ENCODE data around the gene WNT2B.
A peak's percentile ranks its signal among the peaks of the same experiment; 100 is the strongest.

Gene WNT2B

DNA sequence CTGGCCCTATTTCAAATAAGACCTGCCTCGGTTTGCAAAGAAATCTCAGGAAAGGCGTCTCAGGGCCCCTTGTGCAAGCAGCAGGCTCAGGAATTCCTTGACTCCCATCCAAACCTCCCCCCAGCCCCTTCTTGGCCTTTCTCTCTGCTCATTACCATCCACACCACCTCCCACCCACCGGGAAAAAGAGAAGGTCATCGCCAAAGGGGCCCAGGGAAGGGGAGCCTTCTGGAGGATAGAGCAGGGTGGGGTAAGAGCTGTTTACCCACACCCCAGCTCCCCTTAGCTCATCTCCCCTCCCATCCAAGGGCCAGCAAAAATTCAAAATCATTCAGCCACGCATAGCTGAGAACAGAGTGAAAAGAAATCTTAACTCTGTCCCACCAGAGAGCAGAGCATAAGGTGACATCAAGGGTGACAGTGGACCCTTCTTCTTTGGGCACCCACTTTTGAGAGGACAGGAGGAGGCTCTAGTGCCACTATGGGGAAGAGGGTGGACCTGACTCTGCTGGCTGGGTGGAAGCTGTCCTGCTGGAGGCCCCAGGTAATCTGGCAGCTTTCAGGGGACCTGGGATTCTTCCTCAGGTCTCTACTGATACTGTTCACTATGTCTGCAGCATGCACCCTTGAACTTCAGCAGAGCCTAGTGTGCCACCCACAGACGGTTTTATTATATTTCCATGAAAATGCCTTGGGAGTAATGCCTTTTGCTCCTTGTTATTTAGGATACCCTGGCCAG lies 3.9 kb upstream of the WNT2B start:
- DNase-seq (ENCODE audit: low spot score): no peak

DNA sequence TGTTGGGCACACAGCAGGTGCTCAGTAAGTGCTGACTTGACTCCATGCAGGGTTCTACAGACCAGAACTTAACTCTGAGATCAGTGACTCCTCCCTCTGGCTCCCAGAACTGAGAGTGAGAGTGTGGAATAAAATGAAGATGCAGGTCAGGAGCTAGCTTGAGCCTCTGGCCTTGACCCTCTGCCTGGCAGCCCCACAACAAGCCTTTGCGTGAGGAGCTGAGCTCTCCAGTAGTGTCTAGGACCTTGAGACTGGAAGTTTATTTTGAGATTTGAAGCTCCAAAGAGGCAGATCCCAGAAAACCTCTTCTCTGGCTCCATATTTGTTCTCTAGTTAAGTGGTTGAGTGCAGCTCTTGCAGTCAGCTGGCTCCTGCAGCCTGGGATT lies 3.4 kb upstream of the WNT2B start:
- DNase-seq (ENCODE audit: low spot score): no peak

DNA sequence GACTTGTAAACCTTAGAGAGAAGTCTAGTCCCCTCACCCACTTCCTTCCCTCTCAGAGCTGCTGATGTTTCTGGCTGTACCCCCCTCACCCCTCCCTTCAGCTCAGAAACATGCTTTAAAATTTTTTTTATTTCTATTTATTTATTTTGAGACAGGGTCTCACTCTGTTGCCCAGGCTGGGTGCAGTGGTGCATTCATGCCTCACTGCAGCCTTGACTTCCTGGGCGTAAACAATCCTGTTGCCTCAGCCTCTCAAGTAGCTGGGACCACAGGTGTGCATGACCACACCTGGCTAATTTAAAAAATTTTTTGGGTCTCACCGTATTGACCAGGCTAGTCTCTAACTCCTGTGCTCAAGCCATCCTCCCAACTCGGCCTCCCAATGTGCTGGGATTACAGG lies 2.9 kb upstream of the WNT2B start:
- no peak for DNase-seq (ENCODE audit: low spot score)

DNA sequence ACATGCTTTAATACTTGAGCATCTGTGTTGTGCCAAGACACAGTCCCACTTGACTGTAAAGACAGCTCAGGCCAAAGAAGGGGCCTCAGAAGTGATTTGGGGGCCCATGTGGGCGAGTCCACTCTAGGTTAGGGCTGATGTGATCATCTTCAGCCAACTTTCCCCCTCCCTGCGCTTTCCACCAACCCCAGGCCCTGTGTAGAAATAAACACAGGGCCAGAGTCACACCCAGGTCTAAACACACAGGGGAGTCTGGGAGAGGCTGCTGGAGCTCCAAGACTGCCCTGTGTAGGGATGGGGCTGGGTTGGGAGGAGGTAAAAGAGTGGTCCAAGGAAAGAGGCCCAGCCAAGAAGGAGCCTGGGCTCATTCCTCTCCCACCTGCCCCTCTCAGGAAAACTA lies 2.5 kb upstream of the WNT2B start:
- DNase-seq (ENCODE audit: low spot score): no peak

DNA sequence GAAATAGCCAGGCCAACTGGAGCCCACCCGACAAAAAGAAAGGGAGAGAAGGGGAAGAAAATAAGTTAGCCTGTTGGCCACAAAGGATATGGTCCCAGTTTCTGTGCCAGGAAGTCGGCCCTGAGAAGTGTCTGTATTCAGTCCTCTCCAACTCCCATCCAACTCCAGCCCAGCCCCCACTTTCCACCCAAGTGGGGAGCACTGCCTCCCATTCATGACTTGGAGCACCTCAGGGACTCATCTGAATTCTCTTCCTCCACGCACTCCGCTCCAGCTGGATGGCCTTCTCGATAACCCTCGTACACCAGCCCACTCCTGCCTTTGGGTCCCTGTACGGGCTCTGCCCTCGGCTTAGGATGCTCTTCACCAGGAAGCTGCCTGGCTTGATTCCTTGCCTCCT lies 2.0 kb upstream of the WNT2B start:
- DNase-seq (ENCODE audit: low spot score): no peak

DNA sequence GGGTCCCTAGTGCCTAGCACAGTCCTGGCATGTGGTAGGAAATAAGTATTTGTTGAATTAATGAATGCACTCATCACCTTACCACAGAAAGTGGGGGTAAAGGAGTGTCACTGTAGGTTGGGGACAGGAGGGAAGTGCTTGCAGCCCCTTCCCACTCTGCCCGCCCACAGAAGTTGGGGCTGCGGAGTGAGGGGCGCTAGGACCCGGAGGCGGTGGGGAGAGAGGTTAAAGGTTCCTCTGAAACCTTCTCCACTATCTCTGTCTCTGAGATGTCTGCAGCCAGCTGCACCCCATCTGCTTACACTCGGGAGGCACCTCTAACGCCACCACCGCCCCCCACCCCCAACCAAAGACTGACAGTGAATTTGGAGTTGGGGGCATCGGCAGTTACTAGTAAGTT lies 1.4 kb upstream of the WNT2B start:
- DNase-seq (ENCODE audit: low spot score): no peak

DNA sequence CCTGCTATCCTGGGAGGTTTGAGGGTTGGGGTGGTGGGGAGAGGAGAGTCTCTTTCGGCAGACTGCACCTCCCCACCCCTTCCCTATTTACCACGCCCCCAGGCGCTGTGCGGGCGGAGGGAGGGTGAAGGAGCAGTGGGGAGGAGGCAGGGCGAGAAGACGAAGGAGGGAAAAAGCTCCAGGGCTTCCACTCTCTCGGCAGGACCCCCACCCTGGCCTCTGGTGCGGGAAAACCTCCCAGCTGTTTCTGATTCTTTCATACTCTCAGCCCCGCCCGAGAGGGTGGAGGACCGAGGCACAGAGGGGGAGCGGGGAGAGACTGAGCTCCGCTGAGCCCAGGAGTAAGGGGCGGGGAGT lies 866 bp upstream of the WNT2B start:
- DNase-seq (ENCODE audit: low spot score): peak; percentile 71

DNA sequence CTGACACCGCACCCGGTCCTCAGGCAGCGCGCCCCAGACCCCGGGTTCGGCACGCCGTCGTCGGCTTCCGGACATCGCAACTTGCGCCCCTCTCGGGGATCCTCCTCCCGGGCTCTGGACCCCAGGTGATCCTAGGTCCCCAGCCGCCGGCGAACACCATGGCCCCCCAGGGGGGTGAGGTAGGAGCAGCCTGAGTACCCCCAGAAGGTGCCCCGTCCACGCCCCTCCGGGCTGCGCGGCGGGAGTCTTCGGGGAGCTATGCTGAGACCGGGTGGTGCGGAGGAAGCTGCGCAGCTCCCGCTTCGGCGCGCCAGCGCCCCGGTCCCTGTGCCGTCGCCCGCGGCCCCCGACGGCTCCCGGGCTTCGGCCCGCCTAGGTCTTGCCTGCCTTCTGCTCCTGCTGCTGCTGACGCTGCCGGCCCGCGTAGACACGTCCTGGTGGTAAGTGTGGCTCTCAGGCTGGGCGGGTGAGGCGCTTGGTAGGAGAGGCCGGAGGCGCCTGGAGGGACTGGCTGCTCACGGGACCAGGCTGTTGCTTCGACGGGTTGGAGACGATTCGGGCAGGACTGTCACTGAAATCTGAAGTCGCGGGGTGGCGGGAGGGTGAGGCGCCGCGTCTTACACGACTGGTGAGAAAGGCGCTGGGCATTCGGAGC lies 367 bp downstream of the WNT2B start:
- peak; percentile 68 for DNase-seq (ENCODE audit: low spot score)

DNA sequence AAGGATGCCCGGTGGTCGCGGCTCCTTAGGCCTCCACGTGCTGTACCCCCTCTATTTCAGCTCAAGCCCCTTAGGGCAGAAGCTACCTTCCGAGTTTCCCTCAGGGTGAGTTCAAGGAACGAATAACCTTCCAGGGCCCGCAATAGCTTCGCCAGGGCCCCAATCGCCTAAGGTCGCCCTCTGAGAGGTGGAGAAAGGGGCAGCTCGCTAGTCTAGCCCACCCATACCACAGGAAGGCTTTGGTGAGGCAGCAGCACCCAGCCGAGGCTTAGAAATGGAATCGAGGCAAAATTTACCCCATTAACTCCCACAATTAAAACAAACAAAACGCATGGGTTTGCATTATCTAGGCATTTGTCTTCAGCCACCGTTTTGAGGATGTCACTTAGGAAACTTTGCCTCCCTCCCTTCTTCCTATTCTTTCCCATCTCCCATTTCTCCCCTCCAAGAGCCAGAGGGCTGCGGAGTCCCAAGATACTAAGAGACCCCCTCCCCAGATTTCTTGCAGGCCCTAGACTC lies 954 bp downstream of the WNT2B start:
- no peak for DNase-seq (ENCODE audit: low spot score)

DNA sequence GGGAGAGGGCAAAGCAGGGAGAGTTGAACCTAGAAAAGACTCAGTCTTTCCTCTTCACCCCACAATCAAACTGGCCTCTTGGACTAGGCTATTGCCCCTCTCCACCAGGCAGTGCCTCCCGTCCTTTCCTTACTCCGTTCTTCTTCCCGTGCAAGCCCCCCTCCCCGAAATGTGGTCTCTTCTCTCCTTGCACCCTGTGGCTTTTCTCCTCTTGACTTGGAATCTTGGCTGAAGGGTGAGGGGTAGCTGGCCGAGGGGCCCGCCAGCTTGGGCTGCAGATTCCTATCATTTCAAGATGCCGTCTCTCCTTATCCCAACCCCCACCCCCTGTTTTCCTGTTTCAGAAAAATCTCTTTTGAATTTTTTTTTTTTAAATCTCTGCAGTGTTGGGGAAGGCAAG lies 1.6 kb downstream of the WNT2B start:
- no peak for DNase-seq (ENCODE audit: low spot score)

DNA sequence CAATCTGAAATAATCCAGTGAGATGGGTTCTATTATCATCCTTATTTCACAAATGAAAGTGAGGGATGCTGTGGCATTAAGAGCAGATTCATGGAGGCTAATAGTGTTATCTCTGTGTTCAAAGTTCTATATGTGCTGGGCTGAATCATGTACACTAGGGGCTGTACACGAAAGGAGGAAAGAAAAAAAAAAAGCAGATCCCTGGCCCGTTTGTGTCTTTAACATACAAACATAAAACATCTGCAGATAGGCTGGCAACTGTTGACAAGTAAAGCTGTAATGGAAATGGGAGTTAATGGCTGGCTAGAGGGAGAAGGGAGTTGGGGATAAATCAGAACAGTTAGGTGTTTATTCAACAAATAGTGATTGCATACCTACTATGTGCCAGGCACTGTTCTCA lies 3.1 kb downstream of the WNT2B start:
- DNase-seq (ENCODE audit: low spot score): no peak

DNA sequence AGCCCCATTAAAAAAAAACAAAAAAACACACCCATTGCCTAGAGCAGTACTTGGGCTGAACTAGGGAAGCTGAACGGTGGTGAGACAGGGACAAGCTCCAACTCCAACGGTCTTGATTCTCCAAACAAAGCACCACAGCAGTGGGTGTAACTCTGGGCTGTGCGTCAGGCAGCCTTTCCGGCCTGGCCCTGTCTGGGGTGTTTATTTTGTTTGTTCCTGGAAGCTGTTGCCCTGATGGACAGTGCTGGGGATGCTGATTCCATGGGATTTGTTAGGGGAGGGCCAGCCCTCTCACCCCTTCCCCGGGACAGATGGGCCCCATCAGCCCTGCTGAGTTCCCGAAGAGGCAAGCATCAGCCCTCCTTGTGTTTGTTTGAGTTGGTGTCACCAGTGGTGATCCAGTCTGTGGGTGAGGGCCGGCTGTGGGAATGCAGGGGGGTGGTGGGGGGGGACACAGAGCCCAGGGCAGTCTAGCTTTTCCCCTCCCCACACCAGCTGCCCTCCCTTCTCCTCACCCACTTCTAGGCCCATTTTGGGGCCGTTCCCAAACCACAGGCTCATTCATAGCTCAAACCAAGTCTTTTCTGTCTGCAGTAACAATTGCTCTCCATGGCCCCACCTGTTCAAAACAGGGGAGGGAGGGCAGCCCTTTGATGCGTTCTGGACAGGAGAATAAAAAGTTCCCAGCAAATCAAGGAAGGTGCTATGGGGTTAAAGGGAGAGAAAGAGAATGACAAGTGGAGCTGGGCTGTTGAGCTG lies 4.5 kb downstream of the WNT2B start:
- no peak for DNase-seq (ENCODE audit: low spot score)

DNA sequence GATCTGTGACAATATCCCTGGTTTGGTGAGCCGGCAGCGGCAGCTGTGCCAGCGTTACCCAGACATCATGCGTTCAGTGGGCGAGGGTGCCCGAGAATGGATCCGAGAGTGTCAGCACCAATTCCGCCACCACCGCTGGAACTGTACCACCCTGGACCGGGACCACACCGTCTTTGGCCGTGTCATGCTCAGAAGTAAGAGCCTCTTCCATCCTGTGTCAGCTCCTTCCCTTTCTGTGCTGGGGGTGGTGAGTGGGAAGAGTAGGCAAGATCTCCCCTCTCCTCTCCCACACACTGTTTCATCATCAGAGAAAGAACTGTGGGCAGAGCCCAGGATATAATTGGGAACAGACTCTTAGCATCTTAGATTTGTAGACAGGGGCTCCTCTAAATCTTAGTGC lies 6.1 kb downstream of the WNT2B start:
- DNase-seq (ENCODE audit: low spot score): no peak

DNA sequence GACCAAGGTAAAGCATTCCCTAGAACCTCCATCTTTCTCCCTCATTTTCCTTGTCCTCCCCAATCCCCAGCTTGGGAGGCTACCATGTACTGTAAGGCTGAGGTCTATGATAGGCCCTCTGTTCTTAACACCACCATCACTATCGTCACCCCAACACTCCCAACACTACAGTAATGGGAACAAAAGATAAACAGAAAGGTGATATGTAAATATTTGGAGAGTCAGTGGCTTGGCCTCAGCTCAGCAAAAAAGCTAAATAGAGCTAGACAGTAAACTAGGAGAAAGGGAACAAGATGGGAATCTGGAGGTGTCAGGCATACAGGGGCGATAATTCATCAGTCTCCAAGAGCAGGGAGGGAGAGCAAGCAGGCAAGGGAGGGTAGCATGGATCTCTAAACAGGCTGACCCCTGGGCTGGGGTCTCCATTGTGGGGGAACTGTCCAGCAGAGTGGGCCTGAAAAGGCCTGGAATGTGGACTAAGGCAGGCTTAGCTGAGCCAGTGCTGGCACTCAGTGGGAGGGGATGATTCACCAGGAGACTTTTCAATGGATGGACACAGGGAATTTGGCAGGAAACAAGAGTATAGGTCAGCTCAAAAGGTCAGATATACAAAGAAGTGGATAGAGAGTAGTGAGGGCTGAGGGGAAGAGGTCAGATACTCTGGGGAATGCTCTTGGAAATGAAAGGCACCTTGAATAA lies 6.7 kb downstream of the WNT2B start:
- DNase-seq (ENCODE audit: low spot score): peak; percentile 89

DNA sequence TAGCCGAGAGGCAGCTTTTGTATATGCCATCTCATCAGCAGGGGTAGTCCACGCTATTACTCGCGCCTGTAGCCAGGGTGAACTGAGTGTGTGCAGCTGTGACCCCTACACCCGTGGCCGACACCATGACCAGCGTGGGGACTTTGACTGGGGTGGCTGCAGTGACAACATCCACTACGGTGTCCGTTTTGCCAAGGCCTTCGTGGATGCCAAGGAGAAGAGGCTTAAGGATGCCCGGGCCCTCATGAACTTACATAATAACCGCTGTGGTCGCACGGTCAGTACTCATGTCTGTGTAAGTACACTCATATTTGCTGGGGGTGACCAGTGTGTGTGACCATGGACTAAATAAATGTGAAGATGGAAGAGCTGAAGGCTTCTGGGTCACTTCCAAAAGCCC lies 7.4 kb downstream of the WNT2B start:
- DNase-seq (ENCODE audit: low spot score): no peak

DNA sequence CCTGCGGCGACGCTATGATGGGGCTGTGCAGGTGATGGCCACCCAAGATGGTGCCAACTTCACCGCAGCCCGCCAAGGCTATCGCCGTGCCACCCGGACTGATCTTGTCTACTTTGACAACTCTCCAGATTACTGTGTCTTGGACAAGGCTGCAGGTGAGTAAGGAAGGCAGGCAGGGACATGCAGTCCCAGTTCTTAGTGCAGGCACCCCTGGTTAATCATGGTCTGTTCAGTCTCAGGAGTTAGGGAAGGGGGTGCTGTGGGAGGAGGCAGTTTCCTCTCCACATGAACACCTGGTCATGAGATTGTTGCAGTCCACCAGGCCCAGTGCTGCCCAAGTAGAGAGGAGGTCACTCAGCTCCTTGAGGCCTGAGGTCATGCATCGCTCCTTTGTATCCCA lies 8.5 kb downstream of the WNT2B start:
- DNase-seq (ENCODE audit: low spot score): no peak

DNA sequence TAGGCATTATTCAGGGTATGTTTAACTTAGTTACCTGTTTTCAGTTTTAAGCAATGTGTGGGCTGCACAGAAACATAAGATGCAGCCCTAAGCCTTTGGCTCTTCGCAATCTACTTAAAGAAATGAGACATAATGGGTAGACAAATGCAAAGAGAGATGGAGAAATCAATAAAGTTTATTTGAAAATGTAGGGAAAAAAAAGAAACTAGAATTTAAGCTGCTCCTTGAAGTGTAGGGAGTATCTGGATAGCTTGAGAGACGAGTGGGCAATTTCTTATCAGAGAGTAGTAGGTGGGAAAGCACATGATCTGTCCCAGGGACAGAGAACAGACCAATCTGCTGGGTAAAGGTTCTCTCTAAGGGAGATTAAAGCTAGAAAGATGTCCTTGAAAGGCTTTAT lies 8.9 kb downstream of the WNT2B start:
- DNase-seq (ENCODE audit: low spot score): no peak

DNA sequence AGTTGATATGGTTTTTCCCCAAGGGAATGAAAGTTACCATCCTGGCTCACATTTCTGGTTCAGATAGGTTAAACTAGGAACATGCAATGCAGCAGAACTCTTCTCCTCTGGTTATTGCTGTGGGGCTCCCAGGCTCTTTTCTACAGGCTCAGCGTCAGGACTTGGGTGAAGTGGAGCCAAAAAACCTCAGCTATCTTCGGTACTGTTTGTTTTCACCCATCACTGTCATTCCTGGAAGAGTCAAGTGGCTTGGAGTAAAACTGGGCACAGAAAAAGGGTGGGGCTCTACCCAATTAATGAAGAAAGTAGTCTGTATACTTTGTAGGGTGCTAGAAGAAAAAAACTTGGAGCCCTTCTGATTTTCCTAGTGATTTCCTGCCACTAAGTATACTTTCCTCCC lies 9.4 kb downstream of the WNT2B start:
- DNase-seq (ENCODE audit: low spot score): no peak

DNA sequence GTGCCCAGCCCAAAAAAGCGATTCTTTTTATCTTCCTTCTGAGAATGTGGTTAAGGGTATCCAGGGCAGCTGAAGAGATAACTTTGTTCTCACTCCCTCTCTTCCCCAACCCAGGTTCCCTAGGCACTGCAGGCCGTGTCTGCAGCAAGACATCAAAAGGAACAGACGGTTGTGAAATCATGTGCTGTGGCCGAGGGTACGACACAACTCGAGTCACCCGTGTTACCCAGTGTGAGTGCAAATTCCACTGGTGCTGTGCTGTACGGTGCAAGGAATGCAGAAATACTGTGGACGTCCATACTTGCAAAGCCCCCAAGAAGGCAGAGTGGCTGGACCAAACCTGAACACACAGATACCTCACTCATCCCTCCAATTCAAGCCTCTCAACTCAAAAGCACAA lies 11.4 kb downstream of the WNT2B start:
- no peak for DNase-seq (ENCODE audit: low spot score)

DNA sequence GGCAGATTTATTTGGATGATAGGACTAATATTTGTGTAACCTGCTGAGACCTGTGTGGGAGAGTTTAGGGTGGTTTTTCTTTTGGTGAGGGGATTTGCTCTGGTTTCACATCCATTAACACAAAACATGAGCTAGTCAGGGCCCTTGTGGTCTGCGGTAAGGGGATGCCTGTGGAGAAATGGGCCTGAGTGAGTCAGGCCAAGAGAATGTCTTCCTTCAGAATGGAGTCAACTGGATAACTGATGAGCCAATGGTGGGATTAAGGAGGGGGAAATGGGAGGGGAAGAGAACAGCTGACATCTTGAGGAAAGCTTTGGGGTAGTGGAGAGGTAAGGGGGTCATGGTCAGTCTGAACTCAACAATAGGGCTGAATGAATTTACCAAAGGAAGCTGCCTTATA lies 13.9 kb downstream of the WNT2B start:
- no peak for DNase-seq (ENCODE audit: low spot score)

DNA sequence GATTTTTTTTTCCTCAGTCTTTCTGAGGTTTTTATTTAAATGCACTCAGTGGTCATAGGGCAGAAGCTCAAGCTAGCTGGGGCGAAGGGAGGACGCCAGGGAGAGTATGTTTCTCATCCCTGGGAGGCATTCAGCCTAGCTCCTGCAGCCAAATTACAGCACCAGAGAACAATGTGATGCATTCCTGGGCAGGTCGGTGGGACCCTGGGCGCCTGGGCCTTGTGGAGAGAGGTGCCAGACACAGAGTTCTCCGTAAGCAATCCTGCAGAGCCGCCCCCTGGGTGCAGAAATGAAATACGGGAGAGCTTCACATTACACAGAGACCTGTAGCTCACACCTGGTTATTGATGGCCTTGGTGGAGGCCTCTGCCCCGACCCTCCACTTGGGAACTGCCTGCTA lies 15.5 kb downstream of the WNT2B start:
- no peak for DNase-seq (ENCODE audit: low spot score)

DNA sequence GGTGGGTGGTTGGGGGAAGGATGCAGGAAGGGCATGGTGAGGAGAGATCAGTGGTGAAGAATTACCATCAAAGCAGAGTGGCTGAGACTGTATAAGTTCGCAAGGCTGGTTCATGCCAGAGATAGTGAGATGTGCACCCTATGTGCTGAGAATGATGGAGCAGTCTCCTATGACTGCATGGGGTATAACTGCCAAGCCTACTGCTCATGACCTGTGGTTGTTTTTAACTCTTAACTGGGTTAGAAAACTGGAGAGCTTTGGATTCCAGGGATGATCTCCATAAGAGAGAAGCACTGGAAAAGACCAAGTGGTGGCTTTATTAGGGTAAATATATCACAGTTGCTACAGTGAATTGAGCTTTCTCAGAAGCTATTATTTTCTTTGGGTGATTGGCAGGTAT lies 16.2 kb downstream of the WNT2B start:
- no peak for DNase-seq (ENCODE audit: low spot score)

Measured in ecto neural progenitor cell (in vitro differentiated cells).